GM12872 (cell line): ENCODE measurements around the gene PBX1.

ENCODE experiments used
- CTCF ChIP-seq: IDR thresholded peaks from 3 replicates; pipeline ENCODE4 v1.5.1; 2011; ENCODE audit warnings: low read depth, mild to moderate bottlenecking, low read length, moderate library complexity; ENCODE audit not compliant: insufficient read depth

Gene PBX1

DNA sequence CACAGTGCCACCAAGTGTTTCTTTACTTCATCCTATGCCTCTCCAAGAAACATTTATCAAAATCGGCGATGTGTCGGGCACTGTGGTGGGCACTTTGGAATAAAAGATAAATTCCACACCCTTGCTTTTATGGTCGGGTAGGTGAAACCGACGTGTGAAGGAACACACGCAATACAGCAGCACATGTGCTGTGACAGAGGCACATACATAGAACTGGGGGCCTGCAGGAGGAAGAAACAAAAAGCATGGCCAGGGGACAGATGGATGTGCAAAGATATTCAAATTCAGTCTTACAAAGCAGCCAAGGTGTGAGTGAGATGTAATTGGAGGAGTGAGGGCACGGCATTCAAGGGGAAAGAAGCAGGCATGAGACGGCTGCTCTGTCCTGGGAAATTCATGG is 282.0 kb downstream of the PBX1 start:
- TF ChIP-seq CTCF = no peak

DNA sequence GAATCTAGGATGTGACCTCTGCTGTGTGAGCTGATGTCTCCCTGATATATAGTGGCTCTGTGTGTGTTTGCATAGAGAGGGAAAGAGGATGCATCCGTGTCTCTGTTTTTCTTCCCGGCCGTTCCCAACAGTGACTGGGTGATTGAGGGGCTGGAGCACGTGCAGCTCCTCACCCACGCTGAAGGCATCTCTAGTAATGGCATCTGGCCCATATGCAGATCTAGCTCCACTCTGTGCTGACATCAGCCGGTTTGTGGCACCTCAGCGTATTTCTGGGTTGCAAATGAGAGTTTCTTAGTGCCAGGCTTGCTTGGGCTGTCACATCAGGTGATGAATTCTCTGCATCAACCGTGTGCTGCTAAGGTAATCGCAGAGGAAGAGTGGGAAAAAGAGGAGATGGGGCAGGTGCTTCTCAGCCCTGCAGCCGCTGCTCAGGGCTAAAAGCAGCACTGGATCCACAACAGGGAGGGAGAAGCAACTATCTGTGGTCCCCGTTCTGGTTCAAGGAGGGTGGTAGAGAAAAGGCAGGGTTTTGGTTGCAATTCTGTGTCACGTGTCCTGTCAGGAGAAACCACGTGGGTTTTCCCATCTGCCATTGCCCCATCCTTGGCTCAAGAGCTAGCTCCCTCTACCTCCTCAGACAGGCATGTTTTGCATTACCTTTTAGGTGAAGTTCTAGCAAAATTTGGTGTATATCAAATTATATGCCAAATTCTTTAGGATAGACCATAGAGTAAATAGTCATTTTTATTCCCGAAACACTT is 282.9 kb downstream of the PBX1 start:
- no peak for TF ChIP-seq CTCF

DNA sequence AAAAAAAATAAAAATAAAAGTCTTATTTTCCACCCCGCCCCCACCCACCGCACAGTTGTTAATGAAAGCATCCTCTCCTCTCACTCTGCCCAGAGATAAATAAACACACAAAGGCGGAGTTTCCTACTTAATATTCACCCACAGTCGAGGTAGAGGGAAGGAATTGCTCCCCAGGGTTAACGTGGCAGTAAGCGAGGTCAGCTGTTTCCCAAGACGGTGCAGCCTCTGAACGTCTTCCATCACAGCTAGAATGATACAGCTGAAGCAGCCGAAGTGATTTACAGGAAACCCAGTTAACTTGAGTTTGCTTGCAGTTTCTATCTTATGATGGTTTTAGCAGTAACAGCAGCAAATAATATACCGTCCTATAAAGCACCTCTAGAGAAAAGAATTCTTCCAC is 283.9 kb downstream of the PBX1 start:
- TF ChIP-seq CTCF = no peak

GRCh38 chr1:164843743-164844500 is 284.9 kb downstream of the PBX1 start:
- TF ChIP-seq CTCF = no peak

DNA sequence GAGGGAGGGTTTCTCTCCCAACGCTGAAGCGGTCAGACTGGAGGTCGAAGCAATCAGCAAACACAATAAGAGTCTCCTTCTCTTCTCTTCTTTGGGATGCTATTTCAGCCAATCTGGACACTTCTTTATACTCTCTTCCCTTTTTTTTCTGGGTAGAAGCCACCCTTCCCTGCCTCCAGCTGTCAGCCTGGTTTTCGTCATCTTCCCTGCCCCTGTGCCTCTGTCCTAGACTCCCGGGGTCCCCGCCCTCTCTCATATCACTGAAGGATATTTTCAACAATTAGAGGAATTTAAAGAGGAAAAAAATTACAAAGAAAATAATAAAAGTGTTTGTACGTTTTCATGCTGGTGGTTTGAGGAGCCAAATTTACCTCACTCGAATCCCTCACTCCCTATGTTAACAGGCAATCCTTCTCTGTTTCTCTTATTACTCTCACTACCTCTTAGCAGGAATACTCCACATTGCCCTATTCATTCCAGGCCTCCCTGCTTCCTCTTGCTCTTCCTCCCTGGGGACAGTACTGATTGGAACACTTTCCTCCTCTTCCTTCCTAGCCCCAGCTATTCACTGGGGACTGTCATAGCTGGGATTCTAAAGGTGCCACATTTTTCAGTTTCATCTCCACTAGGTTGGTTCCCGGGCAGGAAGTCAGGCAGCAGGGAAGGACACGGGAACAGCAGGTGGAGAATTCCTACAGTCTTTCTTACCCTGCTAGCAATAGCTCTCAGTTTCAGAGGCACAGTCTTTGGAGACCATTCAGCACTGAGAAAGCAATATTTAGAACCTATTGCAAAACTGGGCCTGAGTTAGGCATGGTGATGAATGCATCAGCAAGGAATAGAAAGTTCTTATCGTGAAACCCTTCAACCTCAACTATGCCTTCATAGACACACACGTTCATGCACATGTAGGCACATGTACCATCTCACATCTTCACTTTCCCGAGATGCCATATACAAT is 288.0 kb downstream of the PBX1 start:
- no peak for TF ChIP-seq CTCF

- TF ChIP-seq CTCF = no peak
Measured at GRCh38 chr1:164853146-164853545, 294.2 kb downstream of the PBX1 start.
